Erythroblast (primary cell): ENCODE measurements around the gene VIT.

ENCODE experiments used
- DNase-seq, 2 experiments: peaks; one replicate each; lab custom pipeline; 2025; lab: John Stamatoyannopoulos, UW
- GATA1 ChIP-seq: IDR thresholded peaks from 2 replicates; pipeline ENCODE4 v1.6.1; 2011; ENCODE audit warnings: low read depth, mild to moderate bottlenecking, control low read depth, low read length, moderate library complexity
- POLR2A ChIP-seq: IDR thresholded peaks from 2 replicates; pipeline ENCODE4 v1.6.1; 2011; ENCODE audit warnings: mild to moderate bottlenecking, low read length

Gene VIT

DNA sequence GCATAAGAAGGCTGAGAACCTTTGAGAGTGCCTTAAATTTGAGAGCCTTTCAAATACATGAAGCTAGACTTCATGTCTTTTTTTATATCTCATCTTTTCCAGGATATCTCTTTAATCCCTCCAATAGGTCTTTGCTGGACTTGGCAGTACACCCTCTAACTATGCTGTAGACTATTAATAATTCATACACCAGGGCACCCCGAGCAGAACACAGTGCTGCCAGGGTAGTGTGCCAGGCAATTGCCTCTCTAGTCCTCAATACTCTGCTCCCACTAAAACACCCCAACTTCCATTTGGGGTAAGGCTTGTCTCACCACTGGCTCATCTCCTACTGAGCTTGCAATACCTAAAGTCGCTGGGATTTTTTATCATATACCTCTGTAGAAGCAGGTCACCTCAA is 80.8 kb downstream of the VIT start:
- TF ChIP-seq POLR2A = no peak
- no peak for TF ChIP-seq GATA1
- no peak for DNase-seq

DNA sequence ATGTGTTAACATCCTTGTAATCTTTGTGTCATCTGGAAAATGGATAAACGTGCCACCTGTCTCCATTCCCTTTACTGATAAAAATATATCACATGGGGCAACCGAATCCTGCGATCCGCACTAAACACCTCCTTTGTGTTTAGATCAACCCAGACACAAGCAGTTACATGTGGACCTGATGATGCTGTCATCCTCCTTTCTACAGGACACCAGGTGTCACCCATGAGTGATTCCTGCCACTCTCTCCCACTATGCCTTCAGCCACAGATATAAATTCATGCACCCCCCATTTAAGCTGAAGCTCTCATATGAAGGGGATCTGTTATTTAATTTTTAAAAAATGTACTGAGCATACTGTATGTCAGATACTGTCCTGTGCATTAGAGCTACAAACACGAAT is 81.3 kb downstream of the VIT start:
- TF ChIP-seq POLR2A (no peak), GATA1 (no peak)
- DNase-seq = no peak

GRCh38 chr2:36779462-36779861 is 83.0 kb downstream of the VIT start:
- DNase-seq = no peak
- TF ChIP-seq POLR2A (no peak), GATA1 (no peak)

DNA sequence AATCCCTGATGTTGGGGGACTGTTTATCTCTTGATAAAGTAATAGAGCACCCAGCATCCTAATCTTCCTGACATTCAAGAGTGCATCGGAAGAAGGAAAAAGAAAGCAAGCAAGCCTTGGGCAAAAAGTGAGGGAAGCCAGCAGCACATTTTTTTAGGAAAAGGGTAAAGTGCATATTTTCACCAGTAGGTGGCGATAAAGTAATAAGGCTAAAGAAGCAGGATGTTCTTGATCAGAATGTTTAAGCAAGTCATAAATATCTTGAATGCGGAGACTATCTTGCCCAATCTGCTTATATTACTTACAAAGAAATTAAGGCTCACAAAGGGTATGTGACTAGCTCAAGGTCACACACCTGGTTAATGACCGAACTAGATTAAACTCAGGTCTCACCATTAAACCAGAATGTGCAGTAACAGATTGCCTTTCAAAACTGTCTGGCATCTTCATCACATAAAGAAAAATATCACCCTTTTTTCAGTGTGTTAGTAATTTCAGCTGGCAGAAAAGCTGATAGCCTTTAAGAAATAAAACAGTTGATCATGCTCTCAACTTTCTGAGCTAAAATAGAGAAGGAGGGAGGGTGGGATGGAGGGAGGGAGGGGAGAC is 83.8 kb downstream of the VIT start:
- no peak for TF ChIP-seq POLR2A
- no peak for TF ChIP-seq GATA1
- DNase-seq = peak; percentile 43 to 66

DNA sequence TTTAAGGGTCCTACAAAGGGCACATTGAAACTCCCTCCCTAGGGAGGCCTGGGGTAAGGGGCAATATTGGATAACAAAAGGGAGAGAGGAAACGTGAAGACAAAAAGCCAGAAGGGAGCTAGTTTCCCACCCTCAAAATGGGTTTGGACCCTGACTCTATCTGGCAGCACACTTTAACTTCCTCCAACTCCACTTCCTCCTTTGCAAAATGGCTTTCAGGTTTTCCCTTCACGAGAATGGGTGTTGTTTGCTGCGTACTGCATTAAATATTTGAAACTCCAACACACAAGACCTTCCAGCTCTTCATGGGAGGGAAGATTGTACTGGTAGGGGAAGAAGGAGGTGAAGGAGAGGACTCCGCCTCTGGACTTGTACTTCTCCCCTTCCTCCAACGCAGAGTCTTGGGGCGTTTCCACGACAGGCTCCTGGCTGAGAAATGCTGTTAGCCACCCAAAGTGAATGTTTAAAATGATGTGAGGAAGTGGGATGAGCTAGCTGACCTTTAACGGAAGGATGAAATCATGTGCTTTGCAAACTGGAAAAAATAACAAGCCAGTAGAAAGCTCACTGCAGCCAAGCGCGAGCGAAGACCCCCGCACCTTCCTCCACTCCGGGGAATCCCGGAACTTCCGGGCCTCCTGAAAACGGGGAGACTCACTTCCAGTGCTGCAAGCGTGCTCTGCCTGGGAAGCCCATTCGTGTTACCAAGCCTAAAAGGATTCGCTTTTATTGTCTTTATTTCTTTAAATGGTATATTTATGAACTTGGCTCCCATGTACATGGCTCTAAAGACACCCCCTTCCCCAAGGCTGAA is 85.6 kb downstream of the VIT start:
- no peak for TF ChIP-seq GATA1
- TF ChIP-seq POLR2A = no peak
- no peak for DNase-seq

GRCh38 chr2:36783246-36783645 is 86.7 kb downstream of the VIT start:
- DNase-seq = no peak
- TF ChIP-seq POLR2A = no peak
- no peak for TF ChIP-seq GATA1

DNA sequence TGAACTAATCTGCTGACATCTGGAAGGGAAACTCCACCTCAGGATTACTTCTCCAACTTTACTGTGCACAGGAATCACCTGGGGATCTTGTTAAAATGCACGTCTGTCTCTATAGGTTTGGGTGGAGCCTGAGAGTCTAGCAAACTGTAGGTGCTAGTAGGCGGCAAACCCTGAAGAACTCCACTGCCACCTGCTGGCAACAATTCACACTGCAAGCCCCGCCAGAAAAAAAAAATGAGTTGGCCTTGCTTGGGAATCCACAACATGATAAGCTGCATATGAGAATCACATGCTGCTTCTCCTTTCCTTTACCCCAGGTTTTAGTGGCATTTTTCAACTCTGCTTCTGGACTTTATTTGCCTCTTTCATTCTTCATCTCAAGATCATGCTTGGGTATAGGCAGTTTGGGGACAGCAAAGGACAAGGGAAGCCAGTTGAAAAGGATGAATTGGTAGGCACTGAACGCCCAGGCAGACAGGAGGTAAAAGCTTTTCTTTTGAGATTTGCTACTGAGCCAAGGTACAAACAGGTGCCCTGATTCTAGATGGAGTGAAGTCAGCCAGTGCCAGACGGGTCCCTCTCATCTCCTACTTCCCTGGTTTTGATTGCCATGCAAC is 88.8 kb downstream of the VIT start:
- peak; percentile 60 to 74 for DNase-seq
- TF ChIP-seq GATA1 = no peak
- no peak for TF ChIP-seq POLR2A

DNA sequence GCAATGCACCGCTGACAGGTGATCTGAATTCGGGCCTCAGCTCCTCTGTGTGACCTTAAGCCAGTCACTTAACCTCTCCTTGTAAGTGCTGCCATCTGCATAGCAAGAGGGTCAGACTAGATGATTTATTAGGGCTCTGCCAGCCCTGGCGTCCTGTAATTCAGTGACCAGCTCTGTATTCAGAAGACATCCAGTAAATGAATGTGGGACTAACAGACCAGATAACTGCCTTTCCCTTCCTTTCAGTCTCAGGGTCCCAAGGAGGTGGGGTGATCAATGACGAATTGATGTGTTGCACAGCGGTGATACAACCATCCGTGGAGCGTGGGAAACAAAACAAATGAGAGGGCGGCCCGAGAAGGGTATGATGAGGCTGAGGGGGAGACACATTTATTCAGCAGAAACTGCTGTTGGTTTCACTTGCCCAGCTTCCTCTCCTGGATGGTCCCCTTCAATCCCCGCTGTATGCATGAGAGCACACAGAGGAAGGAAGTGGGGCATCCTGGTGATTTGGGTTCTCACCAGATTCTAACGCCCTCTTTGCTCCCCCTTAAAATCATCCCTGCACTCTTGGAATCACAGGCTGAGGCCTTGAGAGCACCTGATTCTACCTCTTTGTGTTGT is 92.8 kb downstream of the VIT start:
- no peak for DNase-seq
- TF ChIP-seq GATA1 = no peak

DNA sequence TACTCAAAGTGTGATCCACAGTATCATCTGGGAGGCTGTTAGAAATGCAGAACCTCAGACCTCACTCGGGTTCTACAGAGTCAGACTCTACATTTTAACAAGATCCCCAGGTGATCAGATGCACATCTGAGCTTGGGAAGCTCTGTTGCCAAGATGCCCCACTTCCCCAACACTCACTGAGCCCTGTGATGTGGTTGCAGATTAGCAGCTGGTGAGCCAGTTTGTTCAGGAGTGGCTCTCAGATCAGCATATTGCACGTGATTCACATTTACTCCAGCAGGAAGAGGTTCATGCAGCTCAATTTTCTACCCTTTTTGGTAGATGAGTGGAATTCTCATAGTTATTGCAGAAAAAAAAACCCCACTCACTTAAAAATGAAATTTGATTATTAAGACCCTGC is 96.4 kb downstream of the VIT start:
- TF ChIP-seq GATA1 = no peak
- TF ChIP-seq POLR2A = no peak
- DNase-seq = no peak

GRCh38 chr2:36797324-36798070 is 101.0 kb downstream of the VIT start:
- TF ChIP-seq POLR2A = no peak
- no peak for TF ChIP-seq GATA1
- DNase-seq = no peak

GRCh38 chr2:36798724-36799123 is 102.2 kb downstream of the VIT start:
- no peak for DNase-seq
- TF ChIP-seq POLR2A (no peak), GATA1 (no peak)

- no peak for DNase-seq
- TF ChIP-seq GATA1 = no peak
- no peak for TF ChIP-seq POLR2A
Measured at GRCh38 chr2:36800381-36800780, 103.9 kb downstream of the VIT start.

- no peak for TF ChIP-seq GATA1
- TF ChIP-seq POLR2A = no peak
- no peak for DNase-seq
Measured at GRCh38 chr2:36801088-36801487, 104.6 kb downstream of the VIT start.

- no peak for DNase-seq
- TF ChIP-seq POLR2A = no peak
- no peak for TF ChIP-seq GATA1
Measured at GRCh38 chr2:36802952-36803351, 106.4 kb downstream of the VIT start.

DNA sequence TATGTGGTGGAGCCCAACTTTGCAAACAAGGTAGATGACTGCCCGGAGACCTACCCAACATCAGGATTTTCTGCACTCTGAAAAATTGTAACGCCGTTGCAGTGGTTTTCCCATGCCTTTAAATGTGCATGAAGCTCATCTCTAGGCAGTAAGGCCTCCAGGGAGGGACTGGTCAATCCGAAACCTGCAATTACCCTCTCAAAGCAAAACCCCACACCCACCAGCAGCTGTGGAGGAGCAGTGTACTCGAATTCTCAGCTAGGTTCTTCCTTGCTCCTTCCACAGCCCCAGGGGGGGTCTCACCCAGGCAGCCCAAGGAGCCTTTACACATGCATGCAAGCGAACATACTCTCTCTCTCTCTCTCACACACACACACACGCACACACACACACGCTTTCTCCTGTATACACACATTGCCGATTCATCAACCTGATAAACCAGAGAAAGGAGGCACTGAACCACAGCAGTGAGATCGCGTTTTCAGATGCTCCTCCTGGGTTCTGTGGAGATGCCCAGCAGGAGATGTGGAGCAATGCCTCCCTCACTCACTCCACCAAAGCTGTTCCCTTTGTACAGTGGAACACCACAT is 109.2 kb downstream of the VIT start:
- TF ChIP-seq POLR2A = no peak
- no peak for TF ChIP-seq GATA1
- DNase-seq = no peak
